Activated T-helper 2 cell treated with anti-CD3 and anti-CD28 coated beads, Interferon-gamma antibody, Interleukin-2, Interleukin-4, amounts not matched to agents 10 μg/mL and 5 μg/mL and 100 μg/mL, durations not matched to agents 14 hours and 24 hours and 36 hours (primary cell): Measurements from ENCODE around the gene KCNJ4. TPM values are rescaled to one million over a fixed set of nuclear protein-coding genes. Genes with fewer than 3 reads are reported as not detected.
"Not testable (repeated sequence)": the region's sequence is repeated elsewhere in the genome, so short reads cannot be mapped to it uniquely, and the experiment has no call there.

Source experiments
- DNase-seq: peaks from one replicate; pipeline ENCODE4 v3.0.0; 2021; ENCODE audit warnings: low spot score
- H3K27ac Mint-ChIP-seq: one replicate; pipeline ENCODE4 v1.8.0; 2021; ENCODE audit warnings: mixed read lengths
- H3K27me3 Mint-ChIP-seq: one replicate; pipeline ENCODE4 v1.8.0; 2021; ENCODE audit warnings: low read depth, mixed read lengths
- H3K36me3 Mint-ChIP-seq: one replicate; pipeline ENCODE4 v1.8.0; 2021; ENCODE audit warnings: low read depth, mixed read lengths
- H3K4me1 Mint-ChIP-seq: one replicate; pipeline ENCODE4 v1.8.0; 2021; ENCODE audit warnings: low read depth, mixed read lengths
- H3K4me3 Mint-ChIP-seq: one replicate; pipeline ENCODE4 v1.8.0; 2021; ENCODE audit warnings: low read depth, mild to moderate bottlenecking, moderate library complexity, mixed read lengths
- H3K9me3 Mint-ChIP-seq: one replicate; pipeline ENCODE4 v1.8.0; 2021; ENCODE audit warnings: mixed read lengths
- intact Hi-C: fragments of 100-400 bp; cut with micrococcal nuclease; formaldehyde crosslinking; loops from one replicate; pipeline ENCODE4 v1.15.1; 2023
- total RNA-seq: library from RNA; stranded (reverse); gene quantifications from 2 replicates; pipeline ENCODE4 v1.2.3, GENCODE V29; 2022

The KCNJ4 gene
- total RNA-seq, 1 donor from 2014 or later, result not detected

DNA sequence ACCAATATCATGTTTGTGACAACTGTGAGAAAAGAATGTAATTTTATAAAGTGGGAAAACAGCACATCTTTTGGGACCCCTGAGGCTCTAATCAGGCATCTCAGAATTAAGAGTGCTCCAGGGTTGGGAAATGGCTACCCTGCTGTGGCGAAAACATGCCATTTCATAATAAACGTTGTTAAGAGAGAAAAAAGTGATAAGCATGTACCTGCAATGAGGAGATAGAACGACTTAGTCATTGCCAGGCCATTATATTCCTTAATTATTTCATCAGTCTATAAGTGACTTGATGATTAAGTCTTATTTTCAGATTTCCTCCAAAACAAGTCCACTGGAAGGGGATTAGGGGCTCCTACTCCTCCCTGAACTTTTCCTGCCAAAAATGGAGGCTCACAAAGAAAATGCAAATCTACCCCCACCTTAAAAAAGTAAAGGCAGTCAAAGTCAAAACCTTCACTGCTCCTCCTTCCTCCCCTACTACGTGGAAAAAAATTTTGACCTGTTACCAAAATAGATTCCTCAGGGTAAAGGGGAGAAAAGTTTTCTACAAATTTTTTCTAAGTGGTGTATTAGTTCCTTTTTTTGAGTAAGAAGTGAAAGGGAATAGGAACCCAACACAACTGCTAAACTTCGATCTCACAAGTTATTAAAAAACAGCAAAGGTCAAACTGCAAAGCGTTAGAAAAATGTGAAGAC, 59.9 kb downstream of the KCNJ4 start:
- Mint-ChIP-seq H3K4me3 (peak overlapping the region; percentile 84), H3K4me1 (peaks cover 60% of the 10 kb centered on the region), H3K27ac (peak overlapping the region; percentile 81)
- not testable (repeated sequence) for H3K36me3 Mint-ChIP-seq, H3K9me3 Mint-ChIP-seq, DNase-seq, H3K27me3 Mint-ChIP-seq
- intact Hi-C loops, result loop anchor here (5.0 to 10.0 kb wide), 3 partner anchors 112 to 310 kb away; partner anchors contain the start of genes DDX17, DMC1, GTPBP1 and JOSD1

DNA sequence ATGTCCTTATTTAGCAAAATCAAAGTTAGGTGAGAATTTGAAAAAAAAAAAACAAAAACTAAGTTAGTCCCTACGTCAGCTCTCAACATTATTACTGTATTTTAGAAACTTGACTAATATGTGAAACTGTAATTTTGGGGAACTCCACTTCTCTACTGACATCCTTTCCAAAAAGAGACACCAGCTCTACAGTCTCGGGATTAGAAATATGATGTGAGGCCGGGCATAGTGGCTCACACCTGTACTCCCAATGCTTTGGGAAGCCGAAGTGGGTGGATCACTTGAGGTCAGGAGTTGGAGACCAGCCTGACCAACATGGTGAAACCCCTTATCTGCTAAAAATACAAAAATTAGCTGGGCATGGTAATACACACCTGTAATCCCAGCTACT, 65.6 kb downstream of the KCNJ4 start:
- Mint-ChIP-seq H3K36me3 (peaks cover 13% of the 10 kb centered on the region), H3K4me1 (peaks cover 46% of the 10 kb centered on the region)
- H3K27ac Mint-ChIP-seq, intact Hi-C loops, DNase-seq, H3K9me3 Mint-ChIP-seq, H3K4me3 Mint-ChIP-seq, H3K27me3 Mint-ChIP-seq: not testable (repeated sequence)

GRCh38 chr22:38388506-38389427, 66.2 kb downstream of the KCNJ4 start:
- H3K36me3 Mint-ChIP-seq, H3K4me3 Mint-ChIP-seq, H3K27ac Mint-ChIP-seq, H3K9me3 Mint-ChIP-seq, intact Hi-C loops, H3K27me3 Mint-ChIP-seq, DNase-seq: not testable (repeated sequence)
- peaks cover 40% of the 10 kb centered on the region for H3K4me1 Mint-ChIP-seq

DNA sequence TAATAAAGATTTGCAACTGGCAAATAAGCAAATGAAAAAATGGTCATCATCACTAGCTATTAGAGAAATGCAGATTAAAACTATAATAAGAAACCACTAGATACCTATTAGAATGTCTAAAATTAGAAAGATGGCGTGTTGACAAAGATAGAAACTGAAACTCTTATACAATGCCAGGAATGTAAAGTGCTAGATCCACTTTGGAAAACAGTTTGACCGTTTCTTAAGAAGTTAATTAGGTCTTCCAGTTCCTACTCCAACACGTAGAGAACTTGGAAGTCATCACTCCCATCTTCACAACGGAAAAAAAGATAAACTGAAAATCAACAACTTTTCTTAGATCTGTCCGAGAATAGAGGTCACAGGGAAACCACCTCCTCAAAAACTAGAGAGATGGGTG, 68.1 kb downstream of the KCNJ4 start:
- H3K27me3 Mint-ChIP-seq, intact Hi-C loops, H3K9me3 Mint-ChIP-seq, H3K4me3 Mint-ChIP-seq, H3K27ac Mint-ChIP-seq, DNase-seq: not testable (repeated sequence)
- peaks cover 27% of the 10 kb centered on the region for H3K4me1 Mint-ChIP-seq
- peaks cover 12% of the 10 kb centered on the region for H3K36me3 Mint-ChIP-seq

- no peak overlapping the region for H3K4me3 Mint-ChIP-seq
- no peaks in the 10 kb centered on the region for H3K9me3 Mint-ChIP-seq
- H3K36me3 Mint-ChIP-seq, result peaks cover 31% of the 10 kb centered on the region
- DNase-seq, result no peak
- intact Hi-C loops, result no loop called here
- no peaks in the 10 kb centered on the region for H3K27me3 Mint-ChIP-seq
- peaks cover 7% of the 10 kb centered on the region for H3K4me1 Mint-ChIP-seq
- H3K27ac Mint-ChIP-seq, result no peak overlapping the region
Observed at GRCh38 chr22:38383417-38383816, 71.6 kb downstream of the KCNJ4 start.

DNA sequence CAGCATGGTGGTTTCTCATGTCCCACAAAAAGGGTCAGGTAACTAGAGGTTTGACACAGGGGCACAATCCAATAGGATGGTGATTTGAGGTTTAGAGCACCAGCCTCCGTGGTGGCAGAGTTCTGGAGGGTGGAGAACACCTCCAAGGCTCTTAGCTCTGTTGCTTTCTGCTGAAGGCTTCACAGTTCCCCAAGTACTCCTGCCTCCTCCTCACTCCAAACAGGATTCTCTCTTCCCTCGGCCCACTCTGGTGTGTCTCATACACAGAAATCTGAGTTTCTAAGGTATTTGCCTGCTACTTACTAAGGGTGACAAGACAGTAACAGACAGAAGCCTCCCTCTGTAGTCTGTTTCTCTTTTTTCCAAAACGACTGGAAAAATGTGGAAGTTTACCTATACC, 73.6 kb downstream of the KCNJ4 start:
- H3K36me3 Mint-ChIP-seq, result peaks cover 41% of the 10 kb centered on the region
- peak overlapping the region; percentile 26 for H3K27ac Mint-ChIP-seq
- intact Hi-C loops, H3K4me3 Mint-ChIP-seq, DNase-seq, H3K9me3 Mint-ChIP-seq, H3K4me1 Mint-ChIP-seq, H3K27me3 Mint-ChIP-seq: not testable (repeated sequence)

Other genes with a start within 250 kb of the KCNJ4 start
- 34.8 and 35.8 TPM in 2 replicates for gene TMEM184B, start 182.2 kb downstream of the KCNJ4 start, total RNA-seq
- 155 and 160 TPM in 2 replicates for gene CSNK1E, start 137.8 kb downstream of the KCNJ4 start, total RNA-seq
- gene KDELR3, start 12.9 kb upstream of the KCNJ4 start, total RNA-seq, result 2.2 and 3.7 TPM in 2 replicates
- gene DDX17, start 51.1 kb upstream of the KCNJ4 start, total RNA-seq, result 378 and 391 TPM in 2 replicates
- gene DMC1, start 115.0 kb upstream of the KCNJ4 start, total RNA-seq, result 10.8 and 13.6 TPM in 2 replicates
- gene FAM227A, start 201.2 kb upstream of the KCNJ4 start, total RNA-seq, result 0.05 and 0.28 TPM in 2 replicates
- 10.3 and 11.2 TPM in 2 replicates for gene CBY1, start 201.4 kb upstream of the KCNJ4 start, total RNA-seq
- gene TOMM22, start 226.8 kb upstream of the KCNJ4 start, total RNA-seq, result 128 and 138 TPM in 2 replicates
- 101 and 105 TPM in 2 replicates for gene JOSD1, start 245.7 kb upstream of the KCNJ4 start, total RNA-seq